Neutrophil (primary cell): ENCODE measurements around the gene APPBP2.

Experiments
- H3K27ac ChIP-seq: fragments of 200-600 bp; sonication (generic); 2 replicates; pipeline ENCODE4 v1.5.1; 2016; ENCODE audit warnings: mild to moderate bottlenecking, moderate library complexity
- H3K27me3 ChIP-seq: fragments of 200-600 bp; sonication (generic); 2 replicates; pipeline ENCODE4 v1.6.0; 2016; ENCODE audit warnings: mild to moderate bottlenecking
- H3K36me3 ChIP-seq: fragments of 200-600 bp; sonication (generic); 2 replicates; pipeline ENCODE4 v1.5.1; 2017
- H3K4me1 ChIP-seq, 2 experiments: fragments of 200-600 bp in 1 of 2; sonication (generic) in 1 of 2; 1 replicate in 1 of 2; 2 replicates in 1 of 2; pipeline versions ENCODE4 v1.5.1 to v1.6.1; 2013 to 2016; ENCODE audit warnings: low read depth in 1 of 2, low read length in 1 of 2, mild to moderate bottlenecking in 1 of 2, moderate library complexity in 1 of 2; ENCODE audit not compliant: control insufficient read depth in 1 of 2, insufficient read depth in 1 of 2
- H3K4me3 ChIP-seq, 2 experiments: fragments of 200-600 bp in 1 of 2; sonication (generic) in 1 of 2; 1 replicate in 1 of 2; 2 replicates in 1 of 2; pipeline ENCODE4 v1.5.1; 2013 to 2016; ENCODE audit warnings: low read depth in 1 of 2, low read length in 1 of 2, mild to moderate bottlenecking in 1 of 2, moderate library complexity in 1 of 2
- H3K9me3 ChIP-seq: fragments of 200-600 bp; sonication (generic); 2 replicates; pipeline ENCODE4 v1.5.1; 2016
- TF ChIP-seq, protein P1 (sequence below): fragments of 200-600 bp; sonication (generic); IDR thresholded peaks from 2 replicates; pipeline ENCODE4 v1.5.1; 2016; ENCODE audit warnings: antibody characterized with exemption

The APPBP2 gene

DNA sequence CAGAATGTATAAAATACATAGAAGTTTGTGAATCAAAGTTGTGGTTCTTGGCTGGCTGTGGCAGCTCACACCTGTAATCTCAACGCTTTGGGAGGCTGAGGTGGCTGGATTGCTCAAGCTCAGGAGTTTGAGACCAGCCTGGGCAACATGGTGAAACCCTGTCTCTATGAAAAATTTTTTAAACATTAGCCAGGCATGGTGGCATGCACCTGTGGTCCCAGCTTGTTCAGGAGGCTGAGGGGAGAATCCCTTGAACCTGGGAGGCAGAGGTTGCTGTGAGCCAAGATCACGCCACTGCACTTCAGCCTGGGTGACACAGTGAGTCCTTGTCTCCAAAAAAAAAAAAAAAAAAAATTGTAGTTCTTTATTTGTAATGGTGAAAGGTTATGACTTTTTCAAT is 13.8 kb upstream of the APPBP2 start:
- no peak overlapping the region for H3K4me3 ChIP-seq
- H3K27me3 ChIP-seq = no peaks in the 10 kb centered on the region
- H3K27ac ChIP-seq = no peak overlapping the region
- no peaks in the 10 kb centered on the region for H3K36me3 ChIP-seq
- TF ChIP-seq, protein P1, sequence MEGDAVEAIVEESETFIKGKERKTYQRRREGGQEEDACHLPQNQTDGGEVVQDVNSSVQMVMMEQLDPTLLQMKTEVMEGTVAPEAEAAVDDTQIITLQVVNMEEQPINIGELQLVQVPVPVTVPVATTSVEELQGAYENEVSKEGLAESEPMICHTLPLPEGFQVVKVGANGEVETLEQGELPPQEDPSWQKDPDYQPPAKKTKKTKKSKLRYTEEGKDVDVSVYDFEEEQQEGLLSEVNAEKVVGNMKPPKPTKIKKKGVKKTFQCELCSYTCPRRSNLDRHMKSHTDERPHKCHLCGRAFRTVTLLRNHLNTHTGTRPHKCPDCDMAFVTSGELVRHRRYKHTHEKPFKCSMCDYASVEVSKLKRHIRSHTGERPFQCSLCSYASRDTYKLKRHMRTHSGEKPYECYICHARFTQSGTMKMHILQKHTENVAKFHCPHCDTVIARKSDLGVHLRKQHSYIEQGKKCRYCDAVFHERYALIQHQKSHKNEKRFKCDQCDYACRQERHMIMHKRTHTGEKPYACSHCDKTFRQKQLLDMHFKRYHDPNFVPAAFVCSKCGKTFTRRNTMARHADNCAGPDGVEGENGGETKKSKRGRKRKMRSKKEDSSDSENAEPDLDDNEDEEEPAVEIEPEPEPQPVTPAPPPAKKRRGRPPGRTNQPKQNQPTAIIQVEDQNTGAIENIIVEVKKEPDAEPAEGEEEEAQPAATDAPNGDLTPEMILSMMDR = no peak
- H3K4me1 ChIP-seq = no peaks in the 10 kb centered on the region
- no peaks in the 10 kb centered on the region for H3K9me3 ChIP-seq

DNA sequence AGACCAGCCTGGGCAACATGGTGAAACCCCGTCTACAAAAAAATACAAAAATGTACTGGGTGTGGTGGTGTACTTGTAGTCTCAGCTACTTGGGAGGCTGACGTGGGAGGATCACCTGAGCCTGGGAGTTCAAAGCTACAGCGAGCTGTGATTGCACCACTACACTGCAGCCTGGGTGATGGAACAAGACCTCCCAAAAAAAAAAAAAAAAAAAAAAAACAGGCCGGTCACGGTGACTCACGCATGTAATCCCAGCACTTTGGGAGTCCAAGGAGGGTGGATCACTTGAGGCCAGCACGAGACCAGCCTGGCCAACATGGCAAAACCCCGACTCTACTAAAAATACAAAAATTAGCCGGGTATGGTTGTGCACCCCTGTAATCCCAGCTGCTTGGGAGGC is 12.7 kb upstream of the APPBP2 start:
- Histone ChIP-seq H3K36me3 (no peaks in the 10 kb centered on the region), H3K4me3 (no peak overlapping the region), H3K27me3 (no peaks in the 10 kb centered on the region), H3K27ac (no peak overlapping the region), H3K9me3 (no peaks in the 10 kb centered on the region), H3K4me1 (no peaks in the 10 kb centered on the region)
- TF ChIP-seq, protein P1 = no peak

DNA sequence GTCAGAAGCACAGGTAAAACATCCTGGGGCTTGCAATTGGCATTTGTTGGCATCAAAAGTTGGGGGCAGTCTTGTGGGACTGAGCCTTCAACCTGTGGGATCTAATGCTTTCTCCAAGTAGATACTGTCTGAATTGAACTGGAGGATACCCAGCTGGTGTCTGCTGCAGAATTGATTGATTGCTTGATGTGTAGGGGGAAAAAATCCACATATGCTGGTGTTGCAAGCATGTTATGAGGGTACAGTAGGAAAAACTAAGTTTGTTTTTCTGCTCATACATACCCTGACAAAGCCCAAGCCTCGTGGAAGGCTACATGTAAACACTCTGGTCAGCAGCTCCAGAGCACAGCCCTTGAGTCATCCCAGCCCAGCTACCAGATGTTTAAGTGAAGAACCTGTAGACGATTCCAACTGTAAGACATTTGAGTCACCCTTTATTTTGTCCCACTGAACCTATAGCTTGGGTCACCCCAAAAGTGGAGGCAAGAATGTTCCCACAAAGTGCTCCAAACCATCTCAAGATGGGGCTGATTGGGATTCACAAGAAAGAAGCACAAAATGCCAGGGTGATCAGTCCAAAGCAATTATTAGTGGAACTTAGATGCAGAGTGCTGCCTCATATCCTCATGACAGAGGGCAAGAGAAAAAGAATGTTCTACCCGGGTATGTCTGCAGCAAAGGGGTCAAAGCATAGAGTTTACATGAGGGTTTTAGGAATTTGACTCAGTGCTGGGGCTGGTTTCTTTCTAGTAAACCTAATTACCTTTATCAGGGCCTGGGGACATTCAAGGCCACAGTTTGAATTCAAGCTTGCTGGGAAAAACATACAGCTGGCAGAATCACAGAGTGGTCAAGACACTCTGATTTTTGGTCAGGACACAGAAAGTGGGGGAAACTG is 9.6 kb upstream of the APPBP2 start:
- Histone ChIP-seq H3K36me3 (no peaks in the 10 kb centered on the region), H3K27me3 (no peaks in the 10 kb centered on the region)
- TF ChIP-seq, protein P1 = no peak

DNA sequence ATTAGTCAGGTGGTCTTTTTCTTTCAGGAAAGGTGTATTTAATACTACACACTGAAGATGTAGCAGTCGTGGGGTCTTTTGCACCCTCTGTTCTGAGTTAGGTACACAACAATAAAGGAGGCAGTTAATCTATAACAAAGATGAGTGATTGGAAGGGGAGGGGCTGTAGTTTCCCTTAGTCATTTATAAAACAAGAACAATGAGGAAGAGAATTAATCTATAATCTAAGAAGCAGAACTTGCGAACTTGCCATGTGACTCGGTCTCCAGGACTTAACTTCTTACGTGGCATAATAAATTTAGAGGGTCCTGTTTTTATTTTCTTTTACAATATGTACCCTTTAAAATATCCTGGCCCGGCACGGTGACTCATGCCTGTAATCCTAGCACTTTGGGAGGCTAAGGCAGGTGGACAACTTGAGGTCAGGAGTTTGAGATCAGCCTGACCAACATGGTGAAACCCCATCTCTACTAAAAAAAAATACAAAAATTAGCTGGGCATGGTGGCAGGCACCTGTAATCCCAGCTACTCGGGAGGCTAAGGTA is 8.6 kb upstream of the APPBP2 start:
- Histone ChIP-seq H3K4me1 (no peaks in the 10 kb centered on the region), H3K27ac (no peak overlapping the region), H3K36me3 (no peaks in the 10 kb centered on the region), H3K9me3 (no peaks in the 10 kb centered on the region), H3K27me3 (no peaks in the 10 kb centered on the region), H3K4me3 (no peak overlapping the region)
- TF ChIP-seq, protein P1 = no peak

More for the DNA sequence above, 9.6 kb upstream of the APPBP2 start:
- H3K4me3 ChIP-seq = no peak overlapping the region
- H3K9me3 ChIP-seq = no peaks in the 10 kb centered on the region
- H3K4me1 ChIP-seq = no peaks in the 10 kb centered on the region
- H3K27ac ChIP-seq = no peak overlapping the region

DNA sequence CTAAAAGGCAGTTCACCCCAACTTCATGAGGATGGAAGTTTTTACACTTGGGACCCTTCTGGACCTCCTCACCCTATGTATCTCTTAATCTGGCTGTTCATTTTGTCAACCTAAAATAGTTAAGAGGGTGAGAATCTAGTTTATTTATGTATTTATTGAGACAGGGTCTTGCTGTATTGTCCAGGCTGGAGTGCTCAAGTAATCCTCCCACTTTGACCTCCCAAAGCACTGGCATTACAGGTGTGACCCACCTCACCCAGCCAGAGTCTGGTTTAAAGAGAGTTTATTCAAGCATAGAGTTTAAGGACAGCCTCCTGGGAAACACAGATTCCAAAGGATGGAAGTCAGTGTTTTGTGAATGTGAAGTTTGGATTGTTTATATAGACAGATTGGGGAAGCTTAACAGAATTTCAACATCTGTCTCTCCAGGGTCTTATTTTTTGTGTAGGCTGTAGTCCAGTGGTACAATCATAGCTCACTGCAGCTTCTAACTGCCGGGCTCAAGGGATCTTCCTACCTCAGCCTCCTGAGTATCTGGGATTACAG is 8.0 kb upstream of the APPBP2 start:
- Histone ChIP-seq H3K36me3 (no peaks in the 10 kb centered on the region), H3K9me3 (no peaks in the 10 kb centered on the region), H3K4me1 (no peaks in the 10 kb centered on the region), H3K27me3 (no peaks in the 10 kb centered on the region), H3K27ac (no peak overlapping the region), H3K4me3 (no peak overlapping the region)
- TF ChIP-seq, protein P1 = no peak
